Measurements from ENCODE around the gene MAT1A. TPM values are rescaled to one million over a fixed set of nuclear protein-coding genes. Genes with fewer than 3 reads are reported as not detected.

The MAT1A gene
- not detected in 2 replicates for total RNA-seq

GRCh38 chr10:80289451-80290287, at the start of gene MAT1A:
TSS of gene MAT1A (minus strand) at chr10:80289658. CDS start at chr10:80289423, 235 bp downstream.

Other genes with a start within 250 kb of the MAT1A start
- 6.9 and 9.9 TPM in 2 replicates for gene TMEM254, start 211.0 kb downstream of the MAT1A start, total RNA-seq
- gene PLAC9, start 156.9 kb downstream of the MAT1A start, total RNA-seq, result 49.6 and 60.6 TPM in 2 replicates
- 72.4 and 72.8 TPM in 2 replicates for gene ANXA11, start 84.1 kb downstream of the MAT1A start, total RNA-seq
- not detected in 2 replicates for gene DYDC1, start 67.1 kb upstream of the MAT1A start, total RNA-seq
- gene DYDC2, start 67.1 kb upstream of the MAT1A start, total RNA-seq, result under 0.01 TPM in 1 of 2 replicates, not detected in the other
- gene PRXL2A, start 118.9 kb upstream of the MAT1A start, total RNA-seq, result 0.32 and 0.77 TPM in 2 replicates
- gene TSPAN14, start 164.7 kb upstream of the MAT1A start, total RNA-seq, result 7.4 and 12.5 TPM in 2 replicates
- gene SH2D4B, start 248.2 kb upstream of the MAT1A start, total RNA-seq, result under 0.01 TPM in 1 of 2 replicates, not detected in the other